Stimulated activated CD8-positive, alpha-beta memory T cell treated with anti-CD3 and anti-CD28 coated beads, Interleukin-4, amount 100 ng/mL, for 4 hours (primary cell): Measurements from ENCODE around the gene LRRC46.

ENCODE experiments used
- DNase-seq, 2 donors: peaks; one replicate each; pipeline ENCODE4 v3.0.0-alpha.2; 2020; ENCODE audit warnings: low read depth in 2 of 2, low spot score in 1 of 2

LRRC46 gene

GRCh38 chr17:47850692-47851573 is 19.5 kb downstream of the LRRC46 start, which contains the start of gene SP6:
Gene SP6 (minus strand): TSS chr17:47851163. CDS start chr17:47848429, 2,734 bp downstream.
- DNase-seq, result peak; percentile 26 to 50

DNA sequence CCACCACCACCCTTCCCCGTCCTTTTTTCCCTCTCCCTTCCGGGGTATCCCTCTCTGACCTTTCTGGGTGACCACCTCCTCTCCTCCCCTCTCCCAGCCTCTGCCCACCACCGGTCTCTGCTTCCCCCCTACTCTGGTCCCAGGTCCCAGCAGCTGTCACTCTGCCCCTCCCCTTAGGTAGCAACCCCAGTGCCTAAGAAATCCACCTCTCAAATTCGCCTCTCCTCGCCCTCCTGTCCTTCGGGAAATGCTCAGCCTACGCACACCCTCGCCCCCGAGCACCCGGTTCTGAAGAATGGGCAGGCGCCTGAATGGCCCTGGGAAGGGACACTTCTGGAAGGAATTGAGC is 20.3 kb downstream of the LRRC46 start:
- DNase-seq, result no peak

DNA sequence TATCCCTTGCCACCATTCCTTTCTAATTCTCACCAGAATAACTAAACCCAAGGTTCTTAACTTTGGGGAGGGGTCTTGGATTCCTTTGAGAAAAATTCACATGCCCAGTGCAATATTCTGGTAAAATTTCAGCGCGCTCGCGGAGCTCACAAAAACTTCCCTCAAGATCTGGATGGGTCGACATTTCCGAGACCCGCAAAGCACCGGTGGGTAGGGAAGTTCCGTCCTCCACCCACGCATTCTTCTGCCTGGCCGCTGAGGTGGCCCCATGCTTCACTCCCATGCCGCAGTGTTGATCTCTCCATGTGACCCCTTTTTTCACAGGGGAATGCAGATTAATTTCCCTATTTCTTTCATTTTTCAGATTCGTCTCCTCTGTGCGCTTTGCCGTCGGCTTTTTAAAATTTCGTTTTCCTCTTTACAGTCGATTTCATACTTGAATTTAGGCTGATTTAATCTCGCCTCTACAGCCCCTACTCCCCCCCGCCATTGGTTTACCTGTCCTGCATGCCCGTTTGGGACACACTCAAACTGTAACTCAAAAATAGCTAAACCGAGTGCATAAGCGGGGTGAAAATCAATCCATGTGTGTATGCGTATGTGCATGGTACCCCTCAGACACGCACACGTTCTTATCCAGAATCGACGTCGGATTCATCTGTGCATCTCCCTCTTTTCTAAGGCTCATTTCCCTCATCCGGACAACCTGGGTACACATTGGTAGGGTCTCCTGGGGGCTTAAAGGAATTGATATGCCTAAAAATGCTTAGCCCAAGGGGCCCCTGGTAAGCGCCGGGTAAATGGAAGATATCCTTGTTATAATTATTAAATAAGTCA is 20.9 kb downstream of the LRRC46 start:
- DNase-seq, result no peak

GRCh38 chr17:47853616-47854015 is 22.1 kb downstream of the LRRC46 start:
- no peak for DNase-seq

DNA sequence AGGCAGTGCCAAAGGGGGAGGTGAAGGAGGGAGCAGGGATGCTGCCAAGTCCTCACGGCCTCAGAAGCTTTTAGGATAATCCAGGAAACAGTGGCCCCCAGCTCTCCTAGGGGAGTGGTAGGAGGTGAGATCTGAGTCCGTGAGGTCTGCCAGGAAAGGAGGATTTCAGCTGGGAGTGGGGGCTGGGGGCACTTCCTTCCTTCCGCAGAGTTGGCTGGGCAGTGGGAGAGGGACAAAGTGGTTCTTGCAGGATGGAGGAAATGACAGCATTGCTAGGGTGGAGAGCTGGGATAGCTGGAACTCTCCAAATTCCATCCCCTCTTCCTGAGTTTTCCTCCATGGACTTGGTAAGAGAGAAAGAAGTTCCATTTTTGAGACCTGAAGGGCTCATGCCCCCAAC is 24.3 kb downstream of the LRRC46 start:
- DNase-seq, result no peak

DNA sequence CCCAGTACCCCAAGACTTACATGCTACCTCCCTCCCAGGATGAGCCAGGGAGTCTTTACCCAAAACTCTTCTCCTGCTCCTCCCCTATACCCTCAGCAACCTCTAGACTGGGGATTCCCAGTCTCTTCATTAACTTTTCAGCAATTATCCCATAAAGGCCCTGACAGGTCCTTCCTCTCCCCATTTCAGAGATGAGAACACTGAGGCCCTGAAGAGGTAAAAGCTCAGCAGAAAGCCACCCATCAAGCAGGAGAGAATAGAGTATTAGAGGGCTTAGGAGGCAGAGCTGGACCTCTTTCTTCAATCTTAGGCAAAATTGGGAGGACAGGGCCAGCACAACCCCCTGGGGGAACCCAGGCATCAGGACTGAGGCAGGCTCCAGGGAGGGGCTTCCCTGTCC is 25.4 kb downstream of the LRRC46 start:
- DNase-seq, result no peak

- no peak for DNase-seq
These were observed 26.3 kb downstream of the LRRC46 start for GRCh38 chr17:47857551-47858455.

GRCh38 chr17:47860386-47860785 is 28.9 kb downstream of the LRRC46 start:
- DNase-seq, result no peak

- DNase-seq, result no peak
These were observed 31.4 kb downstream of the LRRC46 start for GRCh38 chr17:47862621-47863440.

DNA sequence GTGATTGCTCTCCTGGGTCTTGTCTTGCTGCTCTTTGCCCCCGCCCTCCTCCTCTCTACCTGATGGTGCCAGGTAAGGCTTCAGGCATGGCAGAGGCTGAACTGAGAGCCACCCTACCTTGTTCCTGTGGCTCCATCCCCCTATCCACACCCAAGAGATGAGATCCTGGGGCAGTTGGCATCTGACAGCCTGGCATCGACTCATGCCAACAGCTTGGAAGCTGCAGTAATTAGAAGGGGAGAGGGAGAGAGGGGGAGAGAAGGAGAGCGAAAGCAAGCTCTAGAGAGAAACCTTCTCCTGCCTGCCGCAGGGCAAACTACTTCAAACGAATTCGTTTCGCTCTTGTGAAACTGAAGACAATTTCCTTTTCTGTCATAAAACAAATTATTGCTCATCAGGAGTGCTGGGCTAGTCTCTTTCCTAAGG is 33.3 kb downstream of the LRRC46 start:
- no peak for DNase-seq

GRCh38 chr17:47866941-47867340 is 35.5 kb downstream of the LRRC46 start:
- DNase-seq, result no peak

GRCh38 chr17:47867813-47868533 is 36.5 kb downstream of the LRRC46 start:
- DNase-seq, result no peak

- DNase-seq, result no peak
These were observed 37.6 kb downstream of the LRRC46 start for GRCh38 chr17:47869114-47869513.

GRCh38 chr17:47870056-47870455 is 38.6 kb downstream of the LRRC46 start:
- no peak for DNase-seq

GRCh38 chr17:47871048-47871447 is 39.6 kb downstream of the LRRC46 start:
- no peak for DNase-seq

GRCh38 chr17:47872019-47872650 is 40.7 kb downstream of the LRRC46 start:
- DNase-seq, result no peak

GRCh38 chr17:47872651-47873161 is 41.2 kb downstream of the LRRC46 start:
- no peak for DNase-seq

GRCh38 chr17:47873200-47874090 is 42.0 kb downstream of the LRRC46 start:
- DNase-seq, result no peak
